MM.1S (cell line): Measurements from ENCODE around the gene CLDN25.

Source experiments
- DNase-seq: peaks from one replicate; pipeline ENCODE4 v3.0.0-alpha.2; 2015
- H2AFZ ChIP-seq: fragments of 300-600 bp; sonication (generic); 2 replicates; pipeline ENCODE4 v1.6.0; 2016; ENCODE audit warnings: antibody characterized with exemption, low read length
- H3F3A ChIP-seq: fragments of 300-600 bp; sonication (generic); 2 replicates; pipeline ENCODE4 v1.6.1; 2016; ENCODE audit warnings: mild to moderate bottlenecking, antibody characterized with exemption, low read length, moderate library complexity, mixed read lengths; ENCODE audit not compliant: insufficient read depth
- H3K27ac ChIP-seq: fragments of 300-600 bp; sonication (generic); 2 replicates; pipeline ENCODE4 v1.5.1; 2016; ENCODE audit warnings: mild to moderate bottlenecking, low read length
- H3K27me3 ChIP-seq: fragments of 300-600 bp; sonication (generic); replicated peaks from 2 replicates; pipeline ENCODE4 v1.6.0; 2016; ENCODE audit warnings: low read length; ENCODE audit not compliant: insufficient read depth
- H3K36me3 ChIP-seq: fragments of 300-600 bp; sonication (generic); replicated peaks from 2 replicates; pipeline ENCODE4 v1.6.1; 2016; ENCODE audit warnings: mild to moderate bottlenecking, low read length, mixed read lengths; ENCODE audit not compliant: insufficient read depth
- H3K4me1 ChIP-seq: fragments of 300-600 bp; sonication (generic); 2 replicates; pipeline ENCODE4 v1.6.1; 2016; ENCODE audit warnings: low read length, mixed read lengths
- H3K4me2 ChIP-seq: fragments of 300-600 bp; sonication (generic); 2 replicates; pipeline ENCODE4 v1.6.0; 2016; ENCODE audit warnings: low read depth, low read length
- H3K4me3 ChIP-seq: fragments of 300-600 bp; sonication (generic); 2 replicates; pipeline ENCODE4 v1.5.1; 2016; ENCODE audit warnings: low read length, mixed read lengths
- H3K79me2 ChIP-seq: fragments of 300-600 bp; sonication (generic); 2 replicates; pipeline ENCODE4 v1.6.1; 2016; ENCODE audit warnings: mixed run types, low read length, mixed read lengths
- H3K9ac ChIP-seq: fragments of 300-600 bp; sonication (generic); 2 replicates; pipeline ENCODE4 v1.6.1; 2016; ENCODE audit warnings: low read length, mixed read lengths
- H3K9me2 ChIP-seq: fragments of 300-600 bp; sonication (generic); replicated peaks from 2 replicates; pipeline ENCODE4 v1.6.1; 2016; ENCODE audit warnings: mild to moderate bottlenecking, low read length, mixed read lengths; ENCODE audit not compliant: insufficient read depth
- H3K9me3 ChIP-seq: fragments of 300-600 bp; sonication (generic); replicated peaks from 2 replicates; pipeline ENCODE4 v1.6.1; 2016; ENCODE audit warnings: mild to moderate bottlenecking, low read length, mixed read lengths; ENCODE audit not compliant: insufficient read depth
- H4K20me1 ChIP-seq: fragments of 300-600 bp; sonication (generic); 2 replicates; pipeline ENCODE4 v1.6.1; 2016; ENCODE audit warnings: mild to moderate bottlenecking, low read length, moderate library complexity, mixed read lengths; ENCODE audit not compliant: insufficient read depth
- EZH2 ChIP-seq: fragments of 300-600 bp; sonication (generic); optimal IDR thresholded peaks from 2 replicates; pipeline ENCODE3; 2017; ENCODE audit warnings: low read depth, mild to moderate bottlenecking, antibody characterized with exemption, low read length, mixed read lengths
- EZH2phosphoT487 ChIP-seq: fragments of 300-600 bp; sonication (generic); IDR thresholded peaks from 2 replicates; pipeline ENCODE4 v1.6.1; 2018; ENCODE audit warnings: antibody characterized with exemption, low read length
- TF ChIP-seq, protein P1 (sequence below): fragments of 300-600 bp; sonication (generic); IDR thresholded peaks from 2 replicates; pipeline ENCODE4 v1.5.1; 2016; ENCODE audit warnings: antibody characterized with exemption, low read length, mixed read lengths

Gene CLDN25

GRCh38 chr11:113796663-113797259 is 17.2 kb downstream of the CLDN25 start:
- Histone ChIP-seq H3K27ac (no peak overlapping the region), H3K36me3 (0 out of 2 replicates have a peak, but pooled peaks cover 6% of the 10 kb centered on the region), H3K4me3 (no peak overlapping the region), H4K20me1 (no peaks in the 10 kb centered on the region), H3K9ac (no peak overlapping the region), H3K4me1 (no peaks in the 10 kb centered on the region), H3K9me3 (no peaks in the 10 kb centered on the region), H3K79me2 (no peaks in the 10 kb centered on the region), H2AFZ (no peak overlapping the region), H3K9me2 (no peaks in the 10 kb centered on the region), H3K27me3 (no peaks in the 10 kb centered on the region), H3F3A (no peaks in the 10 kb centered on the region), H3K4me2 (no peak overlapping the region)
- TF ChIP-seq EZH2phosphoT487 = no peak
- TF ChIP-seq, protein P1, sequence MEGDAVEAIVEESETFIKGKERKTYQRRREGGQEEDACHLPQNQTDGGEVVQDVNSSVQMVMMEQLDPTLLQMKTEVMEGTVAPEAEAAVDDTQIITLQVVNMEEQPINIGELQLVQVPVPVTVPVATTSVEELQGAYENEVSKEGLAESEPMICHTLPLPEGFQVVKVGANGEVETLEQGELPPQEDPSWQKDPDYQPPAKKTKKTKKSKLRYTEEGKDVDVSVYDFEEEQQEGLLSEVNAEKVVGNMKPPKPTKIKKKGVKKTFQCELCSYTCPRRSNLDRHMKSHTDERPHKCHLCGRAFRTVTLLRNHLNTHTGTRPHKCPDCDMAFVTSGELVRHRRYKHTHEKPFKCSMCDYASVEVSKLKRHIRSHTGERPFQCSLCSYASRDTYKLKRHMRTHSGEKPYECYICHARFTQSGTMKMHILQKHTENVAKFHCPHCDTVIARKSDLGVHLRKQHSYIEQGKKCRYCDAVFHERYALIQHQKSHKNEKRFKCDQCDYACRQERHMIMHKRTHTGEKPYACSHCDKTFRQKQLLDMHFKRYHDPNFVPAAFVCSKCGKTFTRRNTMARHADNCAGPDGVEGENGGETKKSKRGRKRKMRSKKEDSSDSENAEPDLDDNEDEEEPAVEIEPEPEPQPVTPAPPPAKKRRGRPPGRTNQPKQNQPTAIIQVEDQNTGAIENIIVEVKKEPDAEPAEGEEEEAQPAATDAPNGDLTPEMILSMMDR = peak; percentile 56
- peak; percentile 25 for DNase-seq

DNA sequence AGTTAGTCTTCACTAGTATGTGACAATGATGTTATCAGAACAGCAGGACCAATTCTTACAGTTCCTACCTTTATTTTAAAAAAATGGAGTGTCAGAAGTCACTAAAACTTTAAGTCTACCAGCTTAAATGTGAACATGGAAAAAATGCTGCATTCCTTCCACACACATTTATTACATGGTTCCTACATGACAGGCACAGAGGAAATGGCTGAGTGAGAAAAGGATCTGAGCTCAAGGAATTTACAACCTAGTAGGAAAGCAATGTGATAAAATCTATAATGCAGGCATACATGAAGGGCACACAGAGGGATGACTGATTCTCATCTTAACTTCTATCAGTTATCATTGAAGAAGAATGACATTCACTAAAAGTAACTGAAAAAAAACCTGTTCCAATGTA is 23.0 kb downstream of the CLDN25 start:
- TF ChIP-seq, protein P1 = no peak
- TF ChIP-seq EZH2phosphoT487 (no peak), EZH2 (no peak)
- H2AFZ ChIP-seq = no peak overlapping the region
- H3K27ac ChIP-seq = no peak overlapping the region
- no peaks in the 10 kb centered on the region for H4K20me1 ChIP-seq
- no peaks in the 10 kb centered on the region for H3K4me1 ChIP-seq
- H3K79me2 ChIP-seq = no peaks in the 10 kb centered on the region
- H3K4me3 ChIP-seq = no peak overlapping the region
- H3K9me2 ChIP-seq = no peaks in the 10 kb centered on the region
- H3K9me3 ChIP-seq = no peaks in the 10 kb centered on the region
- 0 out of 2 replicates have a peak, but pooled peaks cover 8% of the 10 kb centered on the region for H3K36me3 ChIP-seq
- no peak for DNase-seq
- H3K4me2 ChIP-seq = no peak overlapping the region
- H3K27me3 ChIP-seq = no peaks in the 10 kb centered on the region
- H3F3A ChIP-seq = no peaks in the 10 kb centered on the region
- no peak overlapping the region for H3K9ac ChIP-seq

GRCh38 chr11:113805640-113806039 is 26.0 kb downstream of the CLDN25 start:
- H2AFZ ChIP-seq = no peak overlapping the region
- no peaks in the 10 kb centered on the region for H3K27me3 ChIP-seq
- no peaks in the 10 kb centered on the region for H3K9me2 ChIP-seq
- H3K4me3 ChIP-seq = no peak overlapping the region
- peaks cover 10% of the 10 kb centered on the region; the same call in 1 of the 2 replicates for H3K36me3 ChIP-seq
- no peaks in the 10 kb centered on the region for H4K20me1 ChIP-seq
- H3K27ac ChIP-seq = no peak overlapping the region
- no peaks in the 10 kb centered on the region for H3K79me2 ChIP-seq
- no peak overlapping the region for H3K4me2 ChIP-seq
- no peaks in the 10 kb centered on the region for H3K4me1 ChIP-seq
- H3K9me3 ChIP-seq = no peaks in the 10 kb centered on the region
- no peak overlapping the region for H3K9ac ChIP-seq
- no peak for DNase-seq
- TF ChIP-seq, protein P1 = no peak
- no peak for TF ChIP-seq EZH2
- TF ChIP-seq EZH2phosphoT487 = no peak
- no peaks in the 10 kb centered on the region for H3F3A ChIP-seq
